GM23248 (cell line): ENCODE results near the gene TKTL2. TPM values are rescaled to one million over a fixed set of nuclear protein-coding genes. Genes with fewer than 3 reads are reported as not detected.

Source experiments
- DNase-seq: peaks from one replicate; pipeline ENCODE4 v3.0.0-alpha.2; 2015
- H2AFZ ChIP-seq: fragments of 200-600 bp; sonication (generic); 2 replicates; pipeline ENCODE4 v1.6.1; 2016; ENCODE audit warnings: antibody characterized with exemption
- H3F3A ChIP-seq: fragments of 200-600 bp; sonication (generic); 2 replicates; pipeline ENCODE4 v1.6.1; 2016; ENCODE audit warnings: mild to moderate bottlenecking, antibody characterized with exemption, mixed run types; ENCODE audit not compliant: insufficient read depth
- H3K27ac ChIP-seq: fragments of 200-600 bp; sonication (generic); 2 replicates; pipeline ENCODE4 v1.5.1; 2016; ENCODE audit warnings: mild to moderate bottlenecking
- H3K27me3 ChIP-seq: fragments of 200-600 bp; sonication (generic); replicated peaks from 2 replicates; pipeline ENCODE4 v1.6.1; 2016; ENCODE audit warnings: mild to moderate bottlenecking; ENCODE audit not compliant: insufficient read depth
- H3K36me3 ChIP-seq: fragments of 200-600 bp; sonication (generic); 2 replicates; pipeline ENCODE4 v1.6.1; 2016; ENCODE audit warnings: low read depth, mild to moderate bottlenecking
- H3K4me1 ChIP-seq: fragments of 200-600 bp; sonication (generic); 2 replicates; pipeline ENCODE4 v1.6.1; 2016; ENCODE audit warnings: mild to moderate bottlenecking; ENCODE audit not compliant: insufficient read depth
- H3K4me2 ChIP-seq: fragments of 200-600 bp; sonication (generic); one replicate; pipeline ENCODE4 v1.6.1; 2016; ENCODE audit warnings: mild to moderate bottlenecking; ENCODE audit not compliant: unreplicated experiment
- H3K4me3 ChIP-seq: fragments of 200-600 bp; sonication (generic); 2 replicates; pipeline ENCODE4 v1.5.1; 2016; ENCODE audit warnings: mild to moderate bottlenecking
- H3K79me2 ChIP-seq: fragments of 200-600 bp; sonication (generic); 2 replicates; pipeline ENCODE4 v1.6.1; 2016; ENCODE audit warnings: mild to moderate bottlenecking; ENCODE audit not compliant: insufficient read depth
- H3K9ac ChIP-seq: fragments of 200-600 bp; sonication (generic); 2 replicates; pipeline ENCODE4 v1.6.1; 2016; ENCODE audit warnings: mild to moderate bottlenecking
- H3K9me2 ChIP-seq: fragments of 200-600 bp; sonication (generic); 2 replicates; pipeline ENCODE4 v1.6.1; 2016; ENCODE audit warnings: mixed run types, mild to moderate bottlenecking, moderate library complexity; ENCODE audit not compliant: insufficient read depth
- H3K9me3 ChIP-seq: fragments of 200-600 bp; sonication (generic); one replicate; pipeline ENCODE4 v1.6.1; 2017; ENCODE audit warnings: low read depth
- H4K20me1 ChIP-seq: fragments of 200-600 bp; sonication (generic); 2 replicates; pipeline ENCODE4 v1.6.0; 2016; ENCODE audit not compliant: insufficient read depth
- EZH2 ChIP-seq: fragments of 200-600 bp; sonication (generic); IDR thresholded peaks from 2 replicates; pipeline ENCODE4 v1.6.1; 2018; ENCODE audit warnings: antibody characterized with exemption, mild to moderate bottlenecking; ENCODE audit not compliant: insufficient read depth, poor library complexity, severe bottlenecking
- EZH2phosphoT487 ChIP-seq: fragments of 200-600 bp; sonication (generic); IDR thresholded peaks from 2 replicates; pipeline ENCODE4 v1.6.1; 2018; ENCODE audit warnings: antibody characterized with exemption, moderate library complexity, mild to moderate bottlenecking, low read depth; ENCODE audit not compliant: insufficient read depth
- WGBS, 2 experiments: methylation state at CpG; one replicate each; pipeline ENCODE4 v1.1.6; 2015 to 2017; ENCODE audit warnings: low lambda C conversion rate in 2 of 2, low coverage in 1 of 2; ENCODE audit errors: missing lambda C conversion rate in 2 of 2; 5-methylcytosine and 5-hydroxymethylcytosine counted together
- in situ Hi-C: fragments of 300-500 bp; cut with MboI; formaldehyde crosslinking; loops from 2 replicates; pipeline ENCODE4 v1.15.0; 2020
- polyA plus RNA-seq: library from polyadenylated mRNA; unstranded; fragments of >200 nt; fragmentation: Nextera tagmentation; extraction: Ambion mirVana; gene quantifications from 2 replicates; pipeline ENCODE4 v1.2.1, GENCODE V29; 2016
- total RNA-seq: library from RNA; depleted of rRNA; stranded (reverse); fragments of >200 nt; shearing (Covaris generic); gene quantifications from 2 replicates; pipeline ENCODE4 v1.2.3, GENCODE V29; 2014

TKTL2 gene
- total and polyA plus RNA-seq, 2 experiments from 2014 or later, result not detected

DNA sequence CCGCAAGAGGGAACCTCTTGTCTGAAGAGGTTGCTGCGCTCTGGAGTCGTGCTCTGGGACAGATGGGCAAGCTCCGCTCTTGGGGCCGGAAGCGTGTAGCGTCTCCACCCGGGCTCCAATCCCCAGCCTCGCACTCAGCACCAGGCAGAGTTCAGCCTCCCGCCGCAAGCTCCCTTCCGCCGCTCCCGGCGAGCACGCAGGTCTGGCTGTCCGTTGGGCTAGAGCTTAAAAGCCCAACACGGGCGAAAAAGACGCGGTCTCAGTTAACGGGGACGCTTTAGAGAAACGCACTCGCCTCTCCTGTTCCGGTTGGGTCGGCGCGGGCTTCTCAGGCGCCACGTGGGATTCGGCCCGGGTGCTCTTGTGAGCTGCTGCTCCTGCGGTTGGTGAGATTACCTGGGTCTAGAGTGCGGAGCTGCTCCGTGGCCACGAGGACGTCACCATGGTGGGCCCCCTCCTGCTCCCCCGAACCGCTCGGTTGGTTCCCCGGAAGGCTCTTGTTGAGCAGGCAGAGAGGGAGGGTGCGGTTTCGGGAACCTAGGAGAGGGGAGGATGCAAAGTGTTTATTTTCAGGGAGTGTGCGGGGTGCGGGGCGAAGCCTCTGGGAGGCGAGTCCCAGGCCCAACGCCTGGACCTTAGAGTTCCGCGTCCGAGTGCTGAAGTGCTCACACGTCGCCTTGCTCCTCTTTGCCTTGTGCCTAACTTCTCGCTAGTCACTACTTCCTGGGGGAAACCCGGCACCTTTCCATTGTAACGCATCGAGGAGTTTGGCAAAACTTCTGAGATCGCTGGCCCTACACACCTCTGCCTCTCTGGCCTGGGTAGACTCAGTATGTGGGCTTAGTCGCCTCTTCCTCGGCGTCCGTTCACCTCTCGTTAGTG, 21.0 kb upstream of the TKTL2 start, which contains the start of gene TMA16:
Gene TMA16, plus strand, starts transcription at position 331 of the 882 bp plus-strand sequence. Its CDS starts 112 bp downstream, at position 443.
- Histone ChIP-seq H3K79me2 (peaks cover 48% of the 10 kb centered on the region), H3K36me3 (no peaks in the 10 kb centered on the region), H3K9me2 (no peaks in the 10 kb centered on the region), H4K20me1 (no peaks in the 10 kb centered on the region), H3K27ac (peak within 1 kb of the TSS; percentile 96), H3K9ac (peak within 1 kb of the TSS; percentile 99), H3K9me3 (no peaks in the 10 kb centered on the region), H3K4me2 (peak within 1 kb of the TSS; percentile 91), H3K4me3 (peak within 1 kb of the TSS; percentile 100), H3F3A (peaks cover 5% of the 10 kb centered on the region; the same call in 1 of the 2 replicates), H3K27me3 (no peaks in the 10 kb centered on the region), H3K4me1 (peaks cover 11% of the 10 kb centered on the region; the same call in 1 of the 2 replicates), H2AFZ (peak within 1 kb of the TSS; percentile 96)
- WGBS, 2 experiments, result 1% methylated on average over 61 to 64 of the region's 64 CpGs
- no peak for TF ChIP-seq EZH2
- no peak for TF ChIP-seq EZH2phosphoT487
- in situ Hi-C loops, result no loop called here
- DNase-seq, result peak; percentile 97

DNA sequence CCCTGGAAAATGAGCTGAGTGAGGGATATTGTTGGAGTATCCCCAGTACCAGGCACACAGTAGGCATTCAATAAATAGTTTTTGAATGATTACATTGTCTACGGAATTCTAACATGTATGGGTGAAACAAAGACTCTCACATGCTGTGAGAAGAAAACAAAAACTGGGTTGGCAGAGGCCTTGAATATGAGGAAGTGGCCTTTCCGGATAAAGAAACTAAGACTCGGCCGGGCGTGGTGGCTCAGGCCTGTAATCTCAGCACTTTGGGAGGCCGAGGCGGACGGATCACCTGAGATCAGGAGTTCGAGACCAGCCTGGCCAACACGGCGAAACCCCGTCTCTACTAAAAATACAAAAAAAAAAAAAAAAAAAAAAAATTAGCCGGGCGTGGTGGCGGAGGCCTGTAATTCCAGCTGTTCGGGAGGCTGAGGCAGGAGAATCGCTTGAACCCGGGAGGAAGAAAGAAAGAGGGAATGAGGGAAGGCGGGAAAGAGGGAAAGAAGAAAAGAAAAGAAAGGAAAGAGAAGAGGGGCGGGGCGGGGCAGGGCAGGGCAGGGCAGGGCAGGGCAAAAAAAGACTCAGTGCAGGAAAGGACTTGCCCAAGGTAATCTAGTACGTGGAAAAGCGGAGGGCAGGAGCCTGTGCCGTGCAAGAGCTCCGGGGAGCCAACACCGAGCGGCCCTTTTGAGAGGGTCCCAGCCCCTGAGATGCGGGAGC, 20.2 kb upstream of the TKTL2 start:
- no peaks in the 10 kb centered on the region for H3K36me3 ChIP-seq
- H3K9ac ChIP-seq, result peak overlapping the region; percentile 99
- no peaks in the 10 kb centered on the region for H3K9me2 ChIP-seq
- H2AFZ ChIP-seq, result peak overlapping the region; percentile 96
- H3K27me3 ChIP-seq, result no peaks in the 10 kb centered on the region
- peaks cover 40% of the 10 kb centered on the region for H3K79me2 ChIP-seq
- no peaks in the 10 kb centered on the region for H3K9me3 ChIP-seq
- H3K4me2 ChIP-seq, result peak overlapping the region; percentile 91
- peak overlapping the region; percentile 96 for H3K27ac ChIP-seq
- peak; percentile 4 for DNase-seq
- in situ Hi-C loops, result no loop called here
- H3K4me1 ChIP-seq, result peaks cover 11% of the 10 kb centered on the region; the same call in 1 of the 2 replicates
- no peak for TF ChIP-seq EZH2
- no peak for TF ChIP-seq EZH2phosphoT487
- peaks cover 5% of the 10 kb centered on the region; the same call in 1 of the 2 replicates for H3F3A ChIP-seq
- WGBS, 2 experiments, result 50% methylated on average over 19 to 28 of the region's 28 CpGs
- no peaks in the 10 kb centered on the region for H4K20me1 ChIP-seq
- peak overlapping the region; percentile 100 for H3K4me3 ChIP-seq

DNA sequence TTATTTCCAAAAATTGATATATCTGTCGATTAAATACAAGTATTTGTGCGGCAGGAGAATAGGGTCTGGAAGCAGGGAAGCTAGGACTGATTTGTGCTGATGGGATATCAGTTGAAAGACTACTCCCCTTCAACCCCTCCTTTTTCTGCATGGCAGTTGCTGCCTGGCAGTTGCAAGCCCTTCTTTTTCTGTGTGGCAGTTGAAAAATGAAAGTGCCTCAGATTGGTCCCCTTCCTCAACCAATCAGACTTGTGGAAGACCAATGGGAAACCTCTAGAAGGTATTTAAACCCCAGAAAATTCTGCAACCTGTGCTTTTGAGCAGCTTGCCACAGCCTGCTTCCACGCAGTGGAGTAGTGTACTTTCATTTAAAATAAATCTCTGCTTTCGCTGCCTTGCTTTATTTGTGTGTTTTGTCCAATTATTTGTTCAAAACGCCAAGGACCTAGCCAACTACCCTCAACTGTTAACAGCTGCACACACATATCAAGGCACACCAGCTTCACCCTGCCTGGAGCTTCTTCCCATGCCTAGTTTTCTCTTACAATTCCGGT, 19.5 kb upstream of the TKTL2 start:
- Histone ChIP-seq H3K79me2 (peaks cover 32% of the 10 kb centered on the region), H3K27me3 (no peaks in the 10 kb centered on the region), H3K4me1 (peaks cover 11% of the 10 kb centered on the region; the same call in 1 of the 2 replicates), H3K9ac (no peak overlapping the region), H3K4me2 (no peak overlapping the region), H3F3A (peaks cover 5% of the 10 kb centered on the region; the same call in 1 of the 2 replicates), H3K27ac (no peak overlapping the region), H2AFZ (peak overlapping the region; percentile 96; the same call in 1 of the 2 replicates), H3K36me3 (no peaks in the 10 kb centered on the region), H4K20me1 (no peaks in the 10 kb centered on the region), H3K9me2 (no peaks in the 10 kb centered on the region), H3K4me3 (no peak overlapping the region), H3K9me3 (no peaks in the 10 kb centered on the region)
- DNase-seq, result peak; percentile 4
- TF ChIP-seq EZH2phosphoT487 (no peak), EZH2 (no peak)
- WGBS, 2 experiments, result 82% methylated on average over 6 of the region's 6 CpGs
- in situ Hi-C loops, result no loop called here

DNA sequence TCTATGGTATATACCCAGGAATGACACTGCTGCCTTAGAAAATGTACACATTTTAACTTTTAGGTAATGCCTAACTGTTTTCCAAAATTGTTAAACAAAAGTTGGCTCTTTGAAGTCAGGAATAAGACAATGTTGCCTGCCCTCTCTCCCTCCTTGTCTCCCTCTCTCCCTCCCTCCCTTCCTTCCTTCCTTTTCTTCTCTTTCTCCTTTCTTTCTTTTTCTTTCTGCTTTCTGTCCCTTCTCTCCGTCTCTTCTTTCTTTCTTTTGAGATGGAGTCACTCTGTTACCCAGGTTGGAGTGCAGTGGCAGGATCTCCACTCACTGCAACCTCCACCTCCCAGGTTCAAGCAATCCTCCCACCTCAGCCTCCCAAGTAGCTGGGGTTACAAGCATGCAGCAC, 16.4 kb upstream of the TKTL2 start:
- Histone ChIP-seq H2AFZ (no peak overlapping the region), H3K79me2 (peaks cover 1% of the 10 kb centered on the region), H3K4me1 (0 out of 2 replicates have a peak, but pooled peaks cover 5% of the 10 kb centered on the region), H3K4me2 (no peak overlapping the region), H4K20me1 (no peaks in the 10 kb centered on the region), H3K9me2 (no peaks in the 10 kb centered on the region), H3K27me3 (0 out of 2 replicates have a peak, but pooled peaks cover under 1% of the 10 kb centered on the region), H3K4me3 (no peak overlapping the region), H3K9me3 (no peaks in the 10 kb centered on the region), H3K27ac (no peak overlapping the region), H3F3A (peaks cover under 1% of the 10 kb centered on the region; the same call in 1 of the 2 replicates), H3K9ac (no peak overlapping the region), H3K36me3 (no peaks in the 10 kb centered on the region)
- TF ChIP-seq EZH2, result no peak
- TF ChIP-seq EZH2phosphoT487, result no peak
- in situ Hi-C loops, result no loop called here
- DNase-seq, result no peak
- WGBS, 2 experiments, result 25 to 53% methylated on average over 1 of the region's 1 CpG
